Thyroid gland (tissue), 4 donors: ENCODE data around the gene DSCAM.

ENCODE experiments used
- POLR2A ChIP-seq, 2 donors: fragments of 450-650 bp; IDR thresholded peaks; one replicate each; pipeline ENCODE4 v1.6.1; 2017; ENCODE audit warnings: antibody characterized with exemption in 2 of 2, mild to moderate bottlenecking in 2 of 2, moderate library complexity in 1 of 2
- TF ChIP-seq, protein P1 (sequence below), 6 experiments: fragments of 200-600 bp in 3 of 6; fragments of 450-650 bp in 3 of 6; sonication (generic) in 3 of 6; IDR thresholded peaks; one replicate each; pipeline ENCODE4 v1.5.1; 2016 to 2019; ENCODE audit warnings: antibody characterized with exemption in 6 of 6, mild to moderate bottlenecking in 2 of 6, inconsistent platforms in 1 of 6, moderate library complexity in 1 of 6

DNA sequence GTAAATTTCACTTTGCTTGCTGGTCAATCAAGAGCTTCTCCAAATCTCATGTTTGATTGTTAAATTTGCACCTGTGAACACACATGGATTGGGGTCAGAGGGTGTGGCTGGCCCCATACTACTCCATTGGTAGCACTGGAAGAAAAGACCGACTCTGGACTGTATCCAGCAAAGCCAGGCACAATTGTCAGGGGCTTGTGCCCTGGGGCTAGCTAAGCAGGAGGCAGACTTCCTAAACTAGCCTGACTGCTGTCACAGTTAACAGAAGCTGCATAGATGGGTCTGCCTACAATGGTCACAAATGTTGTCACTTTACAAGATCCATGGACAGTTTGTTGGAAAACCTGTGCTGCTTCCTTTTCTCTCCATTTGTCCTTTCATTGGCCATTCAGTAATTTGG lies 421.0 kb downstream of the DSCAM start:
- TF ChIP-seq, protein P1, sequence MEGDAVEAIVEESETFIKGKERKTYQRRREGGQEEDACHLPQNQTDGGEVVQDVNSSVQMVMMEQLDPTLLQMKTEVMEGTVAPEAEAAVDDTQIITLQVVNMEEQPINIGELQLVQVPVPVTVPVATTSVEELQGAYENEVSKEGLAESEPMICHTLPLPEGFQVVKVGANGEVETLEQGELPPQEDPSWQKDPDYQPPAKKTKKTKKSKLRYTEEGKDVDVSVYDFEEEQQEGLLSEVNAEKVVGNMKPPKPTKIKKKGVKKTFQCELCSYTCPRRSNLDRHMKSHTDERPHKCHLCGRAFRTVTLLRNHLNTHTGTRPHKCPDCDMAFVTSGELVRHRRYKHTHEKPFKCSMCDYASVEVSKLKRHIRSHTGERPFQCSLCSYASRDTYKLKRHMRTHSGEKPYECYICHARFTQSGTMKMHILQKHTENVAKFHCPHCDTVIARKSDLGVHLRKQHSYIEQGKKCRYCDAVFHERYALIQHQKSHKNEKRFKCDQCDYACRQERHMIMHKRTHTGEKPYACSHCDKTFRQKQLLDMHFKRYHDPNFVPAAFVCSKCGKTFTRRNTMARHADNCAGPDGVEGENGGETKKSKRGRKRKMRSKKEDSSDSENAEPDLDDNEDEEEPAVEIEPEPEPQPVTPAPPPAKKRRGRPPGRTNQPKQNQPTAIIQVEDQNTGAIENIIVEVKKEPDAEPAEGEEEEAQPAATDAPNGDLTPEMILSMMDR (IDR thresholded peaks at IDR 0.05) = no peak
- no peak for TF ChIP-seq POLR2A (IDR thresholded peaks at IDR 0.05)
